Activated CD8-positive, alpha-beta memory T cell treated with anti-CD3 and anti-CD28 coated beads for 1 hour (primary cell): ENCODE results near the gene PAK2.
"Not testable (repeated sequence)": the region's sequence is repeated elsewhere in the genome, so short reads cannot be mapped to it uniquely, and the experiment has no call there.

Experiments used
- DNase-seq, 2 donors: peaks; one replicate each; pipeline ENCODE4 v3.0.0-alpha.2; 2020; ENCODE audit warnings: low read depth in 1 of 2; ENCODE audit errors: extremely low read depth in 1 of 2

Gene PAK2

GRCh38 chr3:196778755-196779154 lies 39.1 kb downstream of the PAK2 start:
- no peak for DNase-seq

GRCh38 chr3:196782511-196782910 lies 42.9 kb downstream of the PAK2 start:
- DNase-seq, result no peak

GRCh38 chr3:196788528-196788927 lies 48.9 kb downstream of the PAK2 start:
- no peak for DNase-seq

GRCh38 chr3:196789885-196790359 lies 50.3 kb downstream of the PAK2 start:
- DNase-seq, result no peak

- no peak for DNase-seq
Measured at GRCh38 chr3:196790636-196791035, 51.0 kb downstream of the PAK2 start.

- no peak for DNase-seq
Measured at GRCh38 chr3:196792771-196793170, 53.1 kb downstream of the PAK2 start.

GRCh38 chr3:196793246-196793645 lies 53.6 kb downstream of the PAK2 start:
- no peak for DNase-seq

- DNase-seq, result no peak
Measured at GRCh38 chr3:196794467-196794866, 54.8 kb downstream of the PAK2 start.

GRCh38 chr3:196796317-196796716 lies 56.7 kb downstream of the PAK2 start:
- no peak for DNase-seq

GRCh38 chr3:196800742-196801434 lies 61.2 kb downstream of the PAK2 start:
- no peak for DNase-seq

- DNase-seq, result no peak
Measured at GRCh38 chr3:196803891-196804468, 64.3 kb downstream of the PAK2 start.

- no peak for DNase-seq
Measured at GRCh38 chr3:196804773-196805172, 65.1 kb downstream of the PAK2 start.

GRCh38 chr3:196810963-196811581 lies 71.4 kb downstream of the PAK2 start:
- DNase-seq, result no peak

- no peak for DNase-seq
Measured at GRCh38 chr3:196812853-196813252, 73.2 kb downstream of the PAK2 start.

- DNase-seq, result no peak
Measured at GRCh38 chr3:196813903-196814302, 74.2 kb downstream of the PAK2 start.

GRCh38 chr3:196821806-196822355 lies 82.2 kb downstream of the PAK2 start:
- DNase-seq, result no peak

GRCh38 chr3:196829651-196830050 lies 90.0 kb downstream of the PAK2 start:
- DNase-seq, result not testable (repeated sequence)

GRCh38 chr3:196835086-196835485 lies 95.4 kb downstream of the PAK2 start:
- DNase-seq, result no peak

- not testable (repeated sequence) for DNase-seq
Measured at GRCh38 chr3:196836626-196837025, 97.0 kb downstream of the PAK2 start.

GRCh38 chr3:196837819-196838420 lies 98.3 kb downstream of the PAK2 start:
- peak; percentile 40 to 41 for DNase-seq

GRCh38 chr3:196839351-196839750 lies 99.7 kb downstream of the PAK2 start:
- DNase-seq, result not testable (repeated sequence)
